HEK293T (cell line): ENCODE measurements around the gene C5orf34.
"Not testable (repeated sequence)": the region's sequence is repeated elsewhere in the genome, so short reads cannot be mapped to it uniquely, and the experiment has no call there.

Experiments
- CTCF ChIA-PET: fragments of 350-600 bp; formaldehyde crosslinking; extraction: SDS; loops from one replicate; lab custom pipeline; 2021; ENCODE audit warnings: antibody characterized with exemption, inconsistent platforms; lab: Yijun Ruan, JAX
- POLR2A ChIA-PET: fragments of 350-600 bp; formaldehyde crosslinking; extraction: SDS; loops from one replicate; lab custom pipeline; 2020; ENCODE audit warnings: antibody characterized with exemption, inconsistent platforms; lab: Yijun Ruan, JAX
- DNase-seq: peaks from one replicate; pipeline ENCODE4 v3.0.0; 2012; ENCODE audit warnings: mixed read lengths; ENCODE audit errors: extremely low spot score
- ARNT ChIP-seq: fragments of 450-650 bp; IDR thresholded peaks from 2 replicates; pipeline ENCODE4 v1.6.1; 2017; ENCODE audit warnings: mild to moderate bottlenecking
- BHLHE40 ChIP-seq: fragments of 450-650 bp; IDR thresholded peaks from 2 replicates; pipeline ENCODE4 v1.6.1; 2016; ENCODE audit warnings: mild to moderate bottlenecking, moderate library complexity, borderline replicate concordance
- CTBP1 ChIP-seq: fragments of 450-650 bp; IDR thresholded peaks from 2 replicates; pipeline ENCODE4 v1.6.1; 2016; ENCODE audit warnings: borderline replicate concordance
- ELF4 ChIP-seq: fragments of 450-650 bp; IDR thresholded peaks from 2 replicates; pipeline ENCODE4 v1.6.1; 2017; ENCODE audit warnings: antibody characterized with exemption
- FOXA1 ChIP-seq: fragments of 450-650 bp; IDR thresholded peaks from 2 replicates; pipeline ENCODE4 v1.6.1; 2016; ENCODE audit warnings: mild to moderate bottlenecking
- FOXK2 ChIP-seq: fragments of 450-650 bp; IDR thresholded peaks from 2 replicates; pipeline ENCODE4 v1.6.1; 2016; ENCODE audit warnings: mild to moderate bottlenecking
- FOXM1 ChIP-seq: fragments of 450-650 bp; IDR thresholded peaks from 2 replicates; pipeline ENCODE4 v1.6.1; 2017; ENCODE audit warnings: mild to moderate bottlenecking, borderline replicate concordance
- HDGF ChIP-seq: fragments of 450-650 bp; IDR thresholded peaks from 2 replicates; pipeline ENCODE4 v1.6.1; 2017; ENCODE audit warnings: antibody characterized with exemption, borderline replicate concordance
- L3MBTL2 ChIP-seq: fragments of 450-650 bp; conservative IDR thresholded peaks from 2 replicates; pipeline ENCODE4 v1.6.1; 2016; ENCODE audit warnings: mild to moderate bottlenecking
- LEF1 ChIP-seq: fragments of 450-650 bp; IDR thresholded peaks from 2 replicates; pipeline ENCODE4 v1.6.1; 2017; ENCODE audit warnings: mild to moderate bottlenecking, borderline replicate concordance
- NFRKB ChIP-seq: fragments of 450-650 bp; IDR thresholded peaks from 2 replicates; pipeline ENCODE4 v1.6.1; 2016; ENCODE audit warnings: mild to moderate bottlenecking, moderate library complexity
- SP1 ChIP-seq: fragments of 450-650 bp; IDR thresholded peaks from 2 replicates; pipeline ENCODE4 v1.6.1; 2017
- SUZ12 ChIP-seq: fragments of 450-650 bp; IDR thresholded peaks from 2 replicates; pipeline ENCODE4 v1.6.1; 2016; ENCODE audit warnings: mild to moderate bottlenecking
- TARDBP ChIP-seq: fragments of 450-650 bp; IDR thresholded peaks from 2 replicates; pipeline ENCODE4 v1.6.1; 2016
- ZNF384 ChIP-seq: fragments of 450-650 bp; IDR thresholded peaks from 2 replicates; pipeline ENCODE4 v1.6.1; 2016
- TF ChIP-seq, protein P1 (sequence below): fragments of 450-650 bp; IDR thresholded peaks from 2 replicates; pipeline ENCODE4 v1.6.1; 2016

The C5orf34 gene

DNA sequence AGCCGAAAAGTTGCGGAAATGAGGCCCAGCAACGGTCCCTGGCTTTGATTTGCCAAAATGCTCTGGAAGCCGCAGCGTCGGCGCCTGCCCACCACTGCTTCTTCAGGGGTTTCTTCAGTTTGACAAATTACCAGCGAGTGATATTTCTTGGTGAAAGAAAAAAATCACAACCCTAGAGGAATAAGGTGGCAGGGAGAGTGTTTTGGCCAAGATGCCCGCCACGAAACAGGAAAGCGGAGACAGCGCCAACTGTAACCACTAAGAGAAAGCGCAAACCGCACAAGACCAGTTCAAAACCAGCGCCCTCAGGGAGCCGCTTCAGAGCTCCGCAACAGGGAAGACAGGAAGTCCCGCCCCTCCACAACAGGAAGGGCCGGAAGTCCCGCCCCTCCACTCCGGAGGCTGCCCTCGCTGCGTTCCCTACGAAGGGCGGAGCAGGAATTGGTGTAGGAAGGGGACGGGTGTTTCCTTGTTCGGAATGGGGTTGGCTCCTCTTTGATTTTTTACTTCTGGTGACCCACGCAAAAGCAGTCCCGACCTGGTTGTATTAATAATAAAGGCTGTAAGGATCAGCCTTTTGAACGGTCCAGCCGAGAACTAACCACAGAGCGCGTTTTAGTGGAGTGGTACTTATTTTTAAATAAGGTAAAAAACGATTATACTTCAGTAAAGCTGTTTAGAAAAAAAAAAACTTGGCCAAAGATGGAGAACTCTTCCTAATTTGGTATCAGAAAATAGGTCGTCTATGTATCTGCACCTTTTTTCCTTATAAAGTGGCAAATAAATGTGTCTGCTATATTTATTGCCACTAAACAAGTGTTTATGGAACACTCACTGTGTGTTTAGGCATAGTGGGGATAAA, at the start of gene C5orf34:
TSS of gene C5orf34 (minus strand) at position 333 of the 862 bp plus-strand sequence. CDS start 5,809 bp downstream, outside the sequence.
- ChIA-PET CTCF (interaction anchor here (1.4 kb wide), 1 partner anchor 40 kb away, joined by 4 read pairs; no protein-coding TSS in a partner anchor), POLR2A (interaction anchor here (0.6 to 1.6 kb wide), 25 partner anchors 8 to 671 kb away, joined by 3 to 47 read pairs (median 4); partner anchors contain the start of genes CCL28, NNT and TMEM267)
- TF ChIP-seq ELF4 (peak; percentile 72), NFRKB (peak; percentile 63), ZNF384 (peak; percentile 66; the same call in 1 of the 2 replicates)
- TF ChIP-seq, protein P1, sequence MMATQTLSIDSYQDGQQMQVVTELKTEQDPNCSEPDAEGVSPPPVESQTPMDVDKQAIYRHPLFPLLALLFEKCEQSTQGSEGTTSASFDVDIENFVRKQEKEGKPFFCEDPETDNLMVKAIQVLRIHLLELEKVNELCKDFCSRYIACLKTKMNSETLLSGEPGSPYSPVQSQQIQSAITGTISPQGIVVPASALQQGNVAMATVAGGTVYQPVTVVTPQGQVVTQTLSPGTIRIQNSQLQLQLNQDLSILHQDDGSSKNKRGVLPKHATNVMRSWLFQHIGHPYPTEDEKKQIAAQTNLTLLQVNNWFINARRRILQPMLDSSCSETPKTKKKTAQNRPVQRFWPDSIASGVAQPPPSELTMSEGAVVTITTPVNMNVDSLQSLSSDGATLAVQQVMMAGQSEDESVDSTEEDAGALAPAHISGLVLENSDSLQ: no peak; the same call in 1 of the 2 replicates
- DNase-seq: peak; percentile 97

- POLR2A ChIA-PET: interaction anchor here (1.2 kb wide), 1 partner anchor 38 kb away, joined by 3 read pairs; the partner anchor contains the start of gene NNT
- DNase-seq: no peak
- TF ChIP-seq FOXA1 (no peak), SUZ12 (no peak), TARDBP (no peak), ARNT (no peak), HDGF (no peak), CTBP1 (no peak), ELF4 (no peak)
- TF ChIP-seq, protein P1: no peak
- CTCF ChIA-PET: no interaction called here
Observed at GRCh38 chr5:43564289-43564850, 49.4 kb upstream of the C5orf34 start.

GRCh38 chr5:43563321-43563720, 48.4 kb upstream of the C5orf34 start:
- TF ChIP-seq L3MBTL2 (no peak), ELF4 (no peak), FOXM1 (no peak), FOXA1 (no peak), BHLHE40 (no peak), HDGF (no peak), ZNF384 (no peak), SUZ12 (no peak), TARDBP (no peak), ARNT (no peak), NFRKB (no peak), LEF1 (no peak), CTBP1 (no peak), SP1 (no peak)
- ChIA-PET POLR2A (no interaction called here), CTCF (no interaction called here)
- DNase-seq: no peak

GRCh38 chr5:43561356-43561755, 46.4 kb upstream of the C5orf34 start:
- DNase-seq: no peak
- POLR2A ChIA-PET: no interaction called here
- CTCF ChIA-PET: interaction anchor here (0.6 kb wide), 1 partner anchor 82 kb away, joined by 4 read pairs; no protein-coding TSS in a partner anchor
- TF ChIP-seq FOXK2: no peak
- TF ChIP-seq BHLHE40: no peak
- no peak for TF ChIP-seq ELF4
- no peak for TF ChIP-seq TARDBP

DNA sequence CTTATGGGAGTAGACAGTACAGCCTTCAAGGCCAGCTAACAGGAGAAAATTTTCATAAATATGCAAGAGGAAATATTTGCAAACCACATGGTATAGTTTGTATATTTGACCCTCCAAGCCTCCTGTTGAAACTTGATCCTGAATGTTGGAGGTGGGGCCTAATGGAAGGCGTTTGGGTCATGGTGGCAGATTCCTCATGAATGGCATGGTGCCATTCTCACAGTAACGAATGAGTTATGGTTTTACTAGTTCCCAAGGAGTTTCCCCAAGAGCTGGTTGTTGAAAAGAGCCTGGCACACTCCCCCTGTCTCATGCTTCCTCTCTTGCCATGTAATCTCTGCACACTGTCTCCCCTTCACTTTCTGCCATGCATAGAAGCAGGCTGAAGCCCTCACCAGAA, 45.2 kb upstream of the C5orf34 start:
- no peak for DNase-seq
- TF ChIP-seq FOXK2 (no peak), FOXA1 (no peak), SP1 (no peak), ARNT (no peak), TARDBP (no peak), BHLHE40 (no peak), HDGF (no peak), SUZ12 (no peak), CTBP1 (no peak)
- TF ChIP-seq, protein P1: no peak
- ChIA-PET POLR2A (interaction anchor here (0.7 kb wide), 1 partner anchor 439 kb away, joined by 3 read pairs; the partner anchor contains the start of gene ZNF131), CTCF (no interaction called here)

DNA sequence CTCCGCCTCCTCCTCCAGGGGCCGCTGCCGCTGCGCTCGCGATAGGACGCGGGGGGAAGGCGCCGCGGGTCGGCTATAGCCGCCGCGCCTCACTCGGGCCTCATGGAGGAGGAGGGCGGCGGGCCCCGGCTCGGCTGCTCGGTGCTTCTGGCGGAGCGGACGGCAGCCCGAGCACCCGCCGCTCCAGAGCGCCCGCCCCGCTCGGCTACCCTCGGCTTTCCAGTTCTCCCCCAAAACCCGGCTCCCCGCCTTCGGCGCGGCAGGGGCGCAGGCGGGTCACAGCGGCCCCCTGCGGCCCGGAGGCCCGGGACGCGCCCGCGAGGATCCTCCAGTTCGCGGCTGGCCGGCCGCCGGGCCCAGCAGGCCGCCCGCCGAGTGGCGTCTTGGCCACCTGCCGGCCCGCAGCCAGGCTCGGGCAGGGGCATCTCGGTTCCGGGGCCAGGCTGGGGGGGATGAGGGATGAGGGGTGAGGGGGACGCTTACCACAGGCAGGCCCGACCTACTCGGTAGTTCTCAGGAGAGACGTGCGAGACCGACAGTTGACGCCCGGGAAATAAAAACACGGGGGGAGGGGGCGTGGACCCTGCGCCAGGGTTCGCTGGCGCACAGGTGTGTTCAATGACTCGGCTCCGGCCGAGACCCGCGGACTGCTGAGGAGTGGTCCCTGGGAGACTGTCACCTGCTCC, 42.1 kb upstream of the C5orf34 start, which contains the start of gene PAIP1:
TSS of gene PAIP1 (minus strand) at position 221 of the 686 bp plus-strand sequence. CDS start 231 bp downstream, outside the sequence.
- CTCF ChIA-PET: interaction anchor here (0.7 kb wide), 1 partner anchor 102 kb away, joined by 3 read pairs; no protein-coding TSS in a partner anchor
- peak; percentile 78 for DNase-seq
- POLR2A ChIA-PET: interaction anchor here (0.6 to 2.4 kb wide), 3 partner anchors 42 to 73 kb away, joined by 3 to 13 read pairs (median 5); partner anchors contain the start of genes C5orf34 and TMEM267
- TF ChIP-seq BHLHE40 (no peak), SUZ12 (no peak), SP1 (no peak), L3MBTL2 (peak; percentile 59; the same call in 1 of the 2 replicates), ARNT (peak; percentile 68; the same call in 1 of the 2 replicates), NFRKB (no peak), FOXA1 (no peak), ZNF384 (no peak), TARDBP (no peak), FOXK2 (no peak), CTBP1 (no peak), ELF4 (no peak), HDGF (no peak), FOXM1 (0 out of 2 replicates have a peak, but pooled peaks have one; percentile 54), LEF1 (peak; percentile 56; the same call in 1 of the 2 replicates)
- TF ChIP-seq, protein P1: no peak

DNA sequence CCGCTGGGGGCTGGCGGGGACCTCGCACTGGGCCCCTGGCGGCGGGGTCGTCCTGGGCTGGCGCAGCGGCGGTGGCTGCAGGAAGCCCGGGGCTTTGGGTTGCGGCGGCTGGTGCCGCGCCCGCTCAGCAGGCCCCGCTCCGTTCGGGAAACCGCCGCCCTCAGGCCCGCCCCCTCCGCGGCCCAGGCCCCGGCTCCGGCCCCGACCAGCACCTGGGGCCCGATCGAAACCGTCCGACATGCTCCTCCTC, 41.6 kb upstream of the C5orf34 start:
- POLR2A ChIA-PET: interaction anchor here (1.2 to 2.8 kb wide), 3 partner anchors 32 to 73 kb away, joined by 3 to 13 read pairs (median 11); partner anchors contain the start of genes C5orf34 and TMEM267
- DNase-seq, CTCF ChIA-PET: not testable (repeated sequence)
